Neuronal stem cell (in vitro differentiated cells): ENCODE measurements around the gene COG7.

Experiments
- DNase-seq: peaks from one replicate; pipeline ENCODE4 v3.0.0-alpha.2; 2013; ENCODE audit warnings: low spot score
- H2AFZ ChIP-seq: one replicate; pipeline ENCODE4 v1.6.1; 2013; ENCODE audit warnings: mild to moderate bottlenecking, low read length, inconsistent platforms
- H2AK5ac ChIP-seq: 2 replicates; pipeline ENCODE4 v1.6.1; 2013; ENCODE audit warnings: low read depth, mild to moderate bottlenecking, inconsistent platforms, low read length, moderate library complexity, mixed read lengths
- H2BK120ac ChIP-seq: 2 replicates; pipeline ENCODE4 v1.6.1; 2013; ENCODE audit warnings: low read depth, mild to moderate bottlenecking, inconsistent platforms, low read length, moderate library complexity, mixed read lengths
- H2BK12ac ChIP-seq: one replicate; pipeline ENCODE4 v1.6.1; 2013; ENCODE audit warnings: low read length, inconsistent platforms
- H2BK15ac ChIP-seq: 2 replicates; pipeline ENCODE4 v1.6.1; 2013; ENCODE audit warnings: mild to moderate bottlenecking, low read length, inconsistent platforms, mixed read lengths
- H2BK5ac ChIP-seq: one replicate; pipeline ENCODE4 v1.6.1; 2013; ENCODE audit warnings: inconsistent platforms, mild to moderate bottlenecking, low read length, moderate library complexity
- H3K14ac ChIP-seq: one replicate; pipeline ENCODE4 v1.6.1; 2013; ENCODE audit warnings: low read length, inconsistent platforms
- H3K18ac ChIP-seq: 2 replicates; pipeline ENCODE4 v1.6.1; 2013; ENCODE audit warnings: low read length, inconsistent platforms
- H3K23ac ChIP-seq: 2 replicates; pipeline ENCODE4 v1.6.1; 2013; ENCODE audit warnings: low read depth, mild to moderate bottlenecking, mixed read lengths, low read length, inconsistent platforms; ENCODE audit not compliant: poor library complexity
- H3K27ac ChIP-seq: replicated peaks from 3 replicates; pipeline ENCODE4 v1.5.1; 2013; ENCODE audit warnings: low read length, inconsistent platforms
- H3K27me3 ChIP-seq, 3 experiments: 2 replicates each; pipeline ENCODE4 v1.6.1; 2013; ENCODE audit warnings: low read length in 3 of 3, mild to moderate bottlenecking in 2 of 3, inconsistent platforms in 1 of 3, low read depth in 1 of 3, mixed read lengths in 1 of 3, moderate library complexity in 1 of 3; ENCODE audit not compliant: control insufficient read depth in 3 of 3, insufficient read depth in 3 of 3
- H3K36me3 ChIP-seq, 2 donors: replicated peaks in 1 of 2; 2 replicates each; pipeline ENCODE4 v1.6.1; 2013; ENCODE audit warnings: low read length in 2 of 2; ENCODE audit not compliant: control insufficient read depth in 2 of 2, insufficient read depth in 2 of 2
- H3K4ac ChIP-seq: 2 replicates; pipeline ENCODE4 v1.6.1; 2013; ENCODE audit warnings: inconsistent platforms, mild to moderate bottlenecking, low read length, moderate library complexity
- H3K4me1 ChIP-seq, 2 donors: 1 replicate in 1 of 2; 2 replicates in 1 of 2; pipeline ENCODE4 v1.6.1; 2013; ENCODE audit warnings: low read length in 2 of 2, low read depth in 1 of 2; ENCODE audit not compliant: control insufficient read depth in 2 of 2, insufficient read depth in 1 of 2
- H3K4me2 ChIP-seq: one replicate; pipeline ENCODE4 v1.6.1; 2013; ENCODE audit warnings: mild to moderate bottlenecking, low read length, inconsistent platforms; ENCODE audit not compliant: insufficient read depth, poor library complexity, severe bottlenecking
- H3K4me3 ChIP-seq, 2 donors: 2 replicates each; pipeline ENCODE4 v1.5.1; 2013; ENCODE audit warnings: low read length in 2 of 2, mild to moderate bottlenecking in 2 of 2, inconsistent platforms in 1 of 2, moderate library complexity in 1 of 2
- H3K79me1 ChIP-seq: one replicate; pipeline ENCODE4 v1.6.1; 2013; ENCODE audit warnings: low read depth, mild to moderate bottlenecking, inconsistent platforms, low read length, moderate library complexity
- H3K9ac ChIP-seq: one replicate; pipeline ENCODE4 v1.6.1; 2013; ENCODE audit warnings: mild to moderate bottlenecking, low read depth, low read length, inconsistent platforms; ENCODE audit not compliant: poor library complexity
- H3K9me3 ChIP-seq, 2 donors: replicated peaks in 1 of 2; 2 replicates each; pipeline versions ENCODE3 to v1.6.1; 2013; ENCODE audit warnings: low read length in 2 of 2, mild to moderate bottlenecking in 2 of 2, inconsistent platforms in 1 of 2, low read depth in 1 of 2, mixed read lengths in 1 of 2, moderate library complexity in 1 of 2; ENCODE audit not compliant: control insufficient read depth in 2 of 2, insufficient read depth in 1 of 2
- H4K8ac ChIP-seq: one replicate; pipeline ENCODE4 v1.6.1; 2013; ENCODE audit warnings: low read depth, mild to moderate bottlenecking, inconsistent platforms, low read length, moderate library complexity
- H4K91ac ChIP-seq: one replicate; pipeline ENCODE4 v1.6.1; 2013; ENCODE audit warnings: low read length, low read depth, mild to moderate bottlenecking, inconsistent platforms; ENCODE audit not compliant: poor library complexity
- WGBS, 2 donors: extraction: QIAGEN DNeasy Blood & Tissue Kit; methylation state at CpG; one replicate each; pipeline ENCODE4 v1.1.7; 2013; ENCODE audit warnings: missing lambda C conversion rate in 2 of 2, mixed read lengths in 1 of 2; ENCODE audit not compliant: insufficient read length in 2 of 2, insufficient replicate concordance in 1 of 2; ENCODE audit errors: extremely low coverage in 2 of 2; 5-methylcytosine and 5-hydroxymethylcytosine counted together

Gene COG7

DNA sequence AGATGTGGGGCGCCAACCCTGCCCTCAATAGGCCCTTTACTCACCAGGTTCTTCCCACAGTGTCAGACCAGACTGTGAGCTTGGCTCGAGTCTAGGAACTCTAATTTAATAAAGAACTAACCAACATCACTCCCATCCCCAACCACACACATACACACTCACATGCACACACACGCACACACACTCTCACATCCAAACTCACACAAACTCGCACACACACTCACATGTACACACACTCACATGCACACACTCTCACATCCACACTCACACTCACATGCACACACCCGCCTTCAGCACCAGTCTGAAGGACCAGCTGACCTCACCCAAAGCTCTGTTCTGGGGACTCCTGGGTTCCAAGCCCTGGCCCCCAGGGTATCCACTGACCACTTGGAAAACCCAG is 63.8 kb downstream of the COG7 start:
- H2AFZ ChIP-seq = no peak overlapping the region
- 100% methylated on average over 2 of the region's 5 CpGs; no CpG with 5 or more reads in 1 of the 2 donors for WGBS, 2 donors

GRCh38 chr16:23388786-23389185 is 64.2 kb downstream of the COG7 start:
- Histone ChIP-seq H3K4ac (no peak overlapping the region), H3K4me2 (no peak overlapping the region), H3K79me1 (no peaks in the 10 kb centered on the region), H3K27ac (no peak overlapping the region), H3K4me3 (no peak overlapping the region), H3K9ac (no peak overlapping the region), H3K36me3 (peaks cover 24 to 43% of the 10 kb centered on the region in 2 donors), H4K8ac (no peak overlapping the region), H2BK5ac (no peak overlapping the region), H2AK5ac (no peak overlapping the region), H3K9me3 (no peaks in the 10 kb centered on the region), H4K91ac (no peak overlapping the region), H2BK12ac (no peak overlapping the region), H3K4me1 (no peaks in the 10 kb centered on the region), H3K18ac (no peak overlapping the region), H2AFZ (no peak overlapping the region), H2BK120ac (no peak overlapping the region), H2BK15ac (no peak overlapping the region), H3K14ac (no peak overlapping the region), H3K23ac (no peak overlapping the region), H3K27me3 (no peaks in the 10 kb centered on the region)
- WGBS, 2 donors = no CpG with 5 or more reads among the region's 15 CpGs
- DNase-seq = no peak

More for the DNA sequence above, 63.8 kb downstream of the COG7 start:
- Histone ChIP-seq H4K8ac (no peak overlapping the region), H3K9ac (no peak overlapping the region), H3K9me3 (no peaks in the 10 kb centered on the region), H3K27ac (no peak overlapping the region), H3K18ac (no peak overlapping the region), H4K91ac (no peak overlapping the region), H3K79me1 (no peaks in the 10 kb centered on the region), H3K4me3 (no peak overlapping the region), H2BK12ac (no peak overlapping the region), H3K4me1 (no peaks in the 10 kb centered on the region), H3K36me3 (peaks cover 24 to 43% of the 10 kb centered on the region in 2 donors), H3K23ac (no peak overlapping the region), H2BK120ac (no peak overlapping the region), H3K27me3 (no peaks in the 10 kb centered on the region), H2AK5ac (no peak overlapping the region), H3K4me2 (no peak overlapping the region), H2BK5ac (no peak overlapping the region), H3K4ac (no peak overlapping the region), H2BK15ac (no peak overlapping the region), H3K14ac (no peak overlapping the region)
- no peak for DNase-seq

DNA sequence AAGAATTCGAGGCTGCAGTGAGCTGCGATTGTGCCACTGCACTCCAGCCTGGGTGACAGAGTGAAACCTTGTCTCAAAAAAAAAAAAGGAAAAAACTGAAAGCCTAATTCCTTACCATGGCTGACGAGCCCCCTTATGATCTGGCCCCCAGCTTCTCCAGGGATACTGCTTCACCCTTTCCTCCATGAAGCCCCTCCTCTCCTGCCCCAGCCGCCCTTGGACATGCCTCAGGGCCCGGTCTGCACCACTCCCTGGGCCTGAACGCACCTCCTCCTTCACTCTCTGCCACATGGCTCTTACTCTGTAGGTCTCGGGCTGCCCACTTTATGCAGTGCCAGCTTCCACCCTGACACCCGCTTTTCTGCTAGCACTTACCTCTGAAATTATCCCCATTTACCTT is 65.3 kb downstream of the COG7 start:
- Histone ChIP-seq H3K4me1 (no peaks in the 10 kb centered on the region), H4K8ac (no peak overlapping the region), H3K36me3 (peaks cover 21 to 35% of the 10 kb centered on the region in 2 donors), H3K27ac (no peak overlapping the region), H3K4me3 (no peak overlapping the region), H3K4ac (no peak overlapping the region), H3K23ac (no peak overlapping the region), H3K9ac (no peak overlapping the region), H3K18ac (no peak overlapping the region), H4K91ac (no peak overlapping the region), H2BK12ac (no peak overlapping the region), H2AFZ (no peak overlapping the region), H2BK120ac (no peak overlapping the region), H3K9me3 (no peaks in the 10 kb centered on the region), H3K79me1 (no peaks in the 10 kb centered on the region), H3K14ac (no peak overlapping the region), H3K27me3 (no peaks in the 10 kb centered on the region), H2AK5ac (no peak overlapping the region), H2BK5ac (no peak overlapping the region), H2BK15ac (no peak overlapping the region), H3K4me2 (no peak overlapping the region)
- DNase-seq = no peak
- no CpG with 5 or more reads among the region's 8 CpGs for WGBS, 2 donors

GRCh38 chr16:23385441-23385840 is 67.5 kb downstream of the COG7 start:
- Histone ChIP-seq H3K4ac (no peak overlapping the region), H2AK5ac (no peak overlapping the region), H3K18ac (peak overlapping the region; percentile 34), H2BK5ac (no peak overlapping the region), H3K14ac (peak overlapping the region; percentile 78), H4K91ac (no peak overlapping the region), H3K4me2 (no peak overlapping the region), H3K4me3 (no peak overlapping the region), H3K79me1 (no peaks in the 10 kb centered on the region), H3K27me3 (no peaks in the 10 kb centered on the region), H3K9me3 (no peaks in the 10 kb centered on the region), H3K36me3 (peaks cover 3 to 14% of the 10 kb centered on the region in 2 donors), H2BK15ac (no peak overlapping the region), H4K8ac (no peak overlapping the region), H2AFZ (no peak overlapping the region), H3K4me1 (no peaks in the 10 kb centered on the region), H3K27ac (no peak overlapping the region), H2BK12ac (no peak overlapping the region), H3K9ac (no peak overlapping the region), H2BK120ac (no peak overlapping the region), H3K23ac (no peak overlapping the region)
- no CpG with 5 or more reads among the region's 15 CpGs for WGBS, 2 donors
- no peak for DNase-seq
